ENCODE data around the gene RFFL. TPM values are rescaled to one million over a fixed set of nuclear protein-coding genes. Genes with fewer than 3 reads are reported as not detected.

The RFFL gene
- total and polyA plus RNA-seq, 2 donors (not counting 1 experiment from before 2014, with no cell fraction given) = 13.6 to 36.9 TPM

- DNase-seq (peak; percentile 88), ATAC-seq (ENCODE audit: low read depth) (peak; percentile 91)
- Mint-ChIP-seq H3K9me3 (ENCODE audit: insufficient read depth) (no peaks in the 10 kb centered on the region), H3K27ac (peak overlapping the region; percentile 97), H3K4me1 (peaks cover 28% of the 10 kb centered on the region), H3K27me3 (no peaks in the 10 kb centered on the region), H3K4me3 (peak overlapping the region; percentile 98)
- peak overlapping the region; percentile 90 for H2AFZ ChIP-seq (ENCODE audit: insufficient read depth, low read depth, low read length, poor library complexity, severe bottlenecking)
- no peaks in the 10 kb centered on the region for H3K9me3 ChIP-seq (ENCODE audit: control extremely low read depth in 1 of 3, control insufficient read depth in 2 of 3, insufficient read depth in 1 of 3, low read length in 2 of 3)
- H3K27me3 ChIP-seq (replicated peaks in 1 of 4; ENCODE audit: control extremely low read depth in 1 of 4, control insufficient read depth in 3 of 4, insufficient read depth in 4 of 4, low read length in 3 of 4) = no peaks in the 10 kb centered on the region
- peak overlapping the region; percentile 93 for H3K9ac ChIP-seq (ENCODE audit: low read length)
- ChIA-PET POLR2A (interaction anchor here (1.5 to 2.0 kb wide), 3 partner anchors 19 to 109 kb away, joined by 3 to 7 read pairs (median 5); partner anchors contain the start of genes CCT6B and ZNF830), CTCF (interaction anchor here (1.0 to 3.2 kb wide), 11 partner anchors 11 to 561 kb away, joined by 3 to 16 read pairs (median 4); partner anchors contain the start of genes CCT6B, RAD51D, RFFL and ZNF830)
- intact Hi-C loops (cut with micrococcal nuclease) = loop anchor here (1.0 to 5.0 kb wide), 8 partner anchors 20 to 784 kb away; partner anchors contain the start of genes AP2B1, CCT6B, RFFL and SLFN5
- peaks cover 4 to 6% of the 10 kb centered on the region in 2 experiments for H3K36me3 ChIP-seq (replicated peaks in 1 of 2; ENCODE audit: control extremely low read depth in 1 of 2, control insufficient read depth in 1 of 2, extremely low read depth in 1 of 2, insufficient read depth in 2 of 2, low read length in 1 of 2)
- H3K4me3 ChIP-seq (ENCODE audit: control extremely low read depth in 1 of 5, extremely low read depth in 1 of 5, insufficient read depth in 1 of 5, low read depth in 2 of 5, low read length in 4 of 5) = peak overlapping the region; percentile 8 to 98 (median 93)
- H3K27ac ChIP-seq (ENCODE audit: low read length in 2 of 2) = peak overlapping the region; percentile 95 to 99
- peaks cover 15 to 16% of the 10 kb centered on the region in 2 donors for H3K4me1 ChIP-seq (ENCODE audit: control insufficient read depth in 2 of 2, insufficient read depth in 2 of 2, low read length in 2 of 2)
- peak overlapping the region; percentile 80 for H3K4me2 ChIP-seq (replicated peaks; ENCODE audit: low read depth, low read length, poor library complexity, severe bottlenecking)
- H3K79me2 ChIP-seq (ENCODE audit: control insufficient read depth, insufficient read depth, low read length) = peaks cover 28% of the 10 kb centered on the region
- WGBS (ENCODE audit: insufficient coverage) = under 1% methylated on average over 57 of the region's 69 CpGs
- TF ChIP-seq EZH2 (IDR thresholded peaks at IDR 0.05; ENCODE audit: borderline replicate concordance, insufficient read depth, low read depth, low read length, poor library complexity, severe bottlenecking) = no peak
- TF ChIP-seq CTCF (IDR thresholded peaks at IDR 0.05) = peak; percentile 63
- no peaks in the 10 kb centered on the region for H4K20me1 ChIP-seq (ENCODE audit: control insufficient read depth, insufficient read depth, low read length, poor library complexity, severe bottlenecking)
Measured at GRCh38 chr17:34980681-34981537, 82.6 kb downstream of the RFFL start.

All from B cell (primary cell).